DMS 273 (cell line): ENCODE measurements around the gene MRPL50.
"Not testable (repeated sequence)": the region's sequence is repeated elsewhere in the genome, so short reads cannot be mapped to it uniquely, and the experiment has no call there.

ENCODE experiments used
- DNase-seq: peaks from one replicate; lab custom pipeline; 2025; ENCODE audit not compliant: unreplicated experiment; lab: John Stamatoyannopoulos, UW

The MRPL50 gene

DNA sequence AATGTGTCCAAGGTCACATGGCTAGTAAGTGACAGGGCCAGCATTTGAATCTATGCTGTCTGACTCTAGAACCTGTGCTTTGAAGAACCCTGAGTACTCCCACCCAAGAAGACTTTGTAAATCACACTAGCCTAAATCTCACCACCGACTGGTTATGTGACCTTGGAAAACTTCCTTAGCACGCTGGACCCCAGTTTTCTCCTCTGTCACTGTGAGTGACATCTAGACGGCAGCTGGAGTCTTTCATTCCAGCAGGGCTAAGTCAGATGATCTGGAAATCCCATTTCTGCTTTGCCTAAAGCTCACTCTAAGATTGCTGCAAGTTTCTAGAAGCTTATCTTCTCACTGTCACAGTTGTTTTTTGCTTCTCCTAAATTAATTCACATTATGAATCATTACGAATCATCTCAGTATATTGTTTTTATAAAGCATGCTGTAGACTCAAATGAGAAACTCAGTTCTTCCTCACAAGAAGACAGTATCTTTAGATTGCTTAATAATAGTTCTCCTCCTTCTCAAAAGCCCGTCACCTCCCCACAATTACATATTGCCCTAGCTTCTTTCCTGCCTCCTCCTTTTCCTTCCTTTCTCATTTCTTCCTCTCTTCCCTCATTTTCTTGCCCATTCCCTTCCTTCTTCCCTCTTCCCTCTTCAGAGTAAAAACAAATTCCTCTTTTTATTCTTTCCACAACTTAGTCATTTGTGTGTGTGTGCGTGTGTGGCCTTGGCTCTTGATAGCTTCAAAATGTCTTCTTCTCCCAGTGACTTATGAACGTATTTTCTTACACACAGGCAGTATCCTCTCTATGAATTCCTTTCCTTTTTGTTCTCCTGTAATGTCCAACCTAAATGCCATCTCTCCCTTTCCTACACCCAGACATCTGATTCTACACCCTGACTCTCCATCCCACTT is 20.4 kb upstream of the MRPL50 start:
- no peak for DNase-seq

GRCh38 chr9:101417977-101418376 is 19.6 kb upstream of the MRPL50 start:
- no peak for DNase-seq

DNA sequence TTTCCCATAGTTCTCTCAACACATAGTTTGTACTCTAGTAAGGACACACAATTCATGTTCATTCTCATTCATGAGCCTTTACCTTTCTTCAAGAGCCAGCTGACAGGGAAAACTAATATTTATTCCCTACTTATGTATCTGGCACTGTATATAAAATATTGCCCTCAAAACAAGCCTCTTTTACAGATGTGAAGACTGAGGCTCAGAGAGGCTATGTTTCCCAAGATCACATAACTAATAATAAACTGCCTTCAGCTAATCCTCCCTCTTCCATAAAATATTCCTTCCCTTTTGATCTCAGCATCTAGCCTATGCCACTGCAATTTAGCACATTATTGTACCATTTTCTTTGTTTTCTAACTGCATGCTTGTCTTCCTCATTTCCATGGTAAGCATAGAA is 19.0 kb upstream of the MRPL50 start:
- DNase-seq = no peak

DNA sequence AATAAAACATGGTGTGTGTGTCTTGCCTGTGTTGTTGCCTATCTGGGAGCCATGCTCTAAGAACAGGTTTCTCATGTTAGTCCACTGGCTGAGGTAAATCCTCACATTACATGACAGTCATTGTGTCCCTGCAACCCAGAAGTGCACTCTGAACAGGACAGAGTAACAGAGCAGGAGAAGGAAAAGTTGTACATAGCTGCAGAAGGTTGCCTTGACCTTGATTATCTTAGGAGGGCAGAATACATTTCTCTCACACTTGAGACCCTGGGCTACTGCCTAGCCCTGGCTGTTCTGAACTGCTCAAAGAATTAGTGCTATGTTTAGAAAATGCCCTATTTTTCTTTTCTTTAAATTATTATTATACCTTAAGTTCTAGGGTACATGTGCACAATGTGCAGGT is 17.2 kb upstream of the MRPL50 start:
- DNase-seq = no peak

DNA sequence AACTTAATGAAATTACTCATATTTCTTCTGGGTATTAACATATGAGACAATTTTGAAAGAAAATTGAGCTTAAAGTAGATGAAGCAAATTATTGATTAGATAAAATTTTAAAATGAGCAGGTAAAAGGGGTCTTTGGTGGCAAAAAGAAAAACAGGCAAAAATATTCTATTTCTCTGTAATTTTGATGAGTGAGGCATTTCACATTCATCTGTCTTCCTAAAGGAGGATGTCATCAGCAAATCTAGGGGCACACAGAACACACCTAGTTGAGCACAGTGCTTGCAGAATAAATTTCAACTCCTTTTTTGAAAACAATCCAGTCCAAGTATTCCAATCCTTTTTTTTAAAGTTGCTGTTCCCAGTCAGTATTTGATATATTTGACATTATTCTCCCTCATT is 16.4 kb upstream of the MRPL50 start:
- no peak for DNase-seq

DNA sequence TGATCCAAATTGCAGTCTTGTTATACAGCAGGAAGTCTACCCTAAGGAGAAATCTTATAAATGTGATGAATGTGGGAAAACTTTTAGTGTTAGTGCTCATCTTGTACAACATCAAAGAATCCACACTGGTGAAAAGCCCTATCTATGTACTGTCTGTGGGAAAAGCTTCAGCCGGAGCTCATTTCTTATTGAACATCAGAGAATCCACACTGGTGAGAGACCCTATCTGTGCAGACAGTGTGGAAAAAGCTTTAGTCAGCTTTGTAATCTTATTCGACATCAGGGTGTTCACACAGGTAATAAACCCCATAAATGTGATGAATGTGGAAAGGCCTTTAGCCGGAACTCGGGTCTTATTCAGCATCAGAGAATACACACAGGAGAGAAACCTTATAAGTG is 10.7 kb upstream of the MRPL50 start:
- DNase-seq = peak; percentile 30

- DNase-seq = peak; percentile 26
Observed at GRCh38 chr9:101408374-101409078, 10.1 kb upstream of the MRPL50 start.

GRCh38 chr9:101403516-101404285 is 5.3 kb upstream of the MRPL50 start:
- DNase-seq = no peak

DNA sequence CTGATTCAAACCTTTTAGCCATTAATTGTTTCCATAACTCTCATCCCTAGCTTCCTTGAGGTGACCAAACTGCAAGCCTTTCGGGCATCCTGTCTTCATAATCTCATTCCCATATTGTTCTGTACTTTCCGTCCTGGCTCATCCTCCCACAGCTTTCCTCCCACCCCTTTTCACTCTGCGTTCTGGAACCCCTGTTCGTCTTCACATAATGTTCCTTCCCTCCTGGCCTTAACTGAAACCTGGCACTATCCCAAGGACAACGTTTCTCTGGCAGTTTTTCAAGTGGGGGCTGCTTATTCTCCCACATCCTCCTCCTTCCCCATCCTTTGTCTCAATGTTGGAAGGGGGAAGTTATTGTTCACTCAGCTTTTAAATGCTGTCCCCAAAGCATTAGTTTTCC is 1.7 kb upstream of the MRPL50 start:
- DNase-seq = peak; percentile 11

- peak; percentile 46 for DNase-seq
Observed at GRCh38 chr9:101399643-101399970, 1.2 kb upstream of the MRPL50 start.

- peak; percentile 48 for DNase-seq
Observed at GRCh38 chr9:101398930-101399642, 668 bp upstream of the MRPL50 start.

GRCh38 chr9:101397746-101398067 is 711 bp downstream of the MRPL50 start:
- DNase-seq = peak; percentile 66

GRCh38 chr9:101394687-101395086 is 3.7 kb downstream of the MRPL50 start:
- DNase-seq = no peak

DNA sequence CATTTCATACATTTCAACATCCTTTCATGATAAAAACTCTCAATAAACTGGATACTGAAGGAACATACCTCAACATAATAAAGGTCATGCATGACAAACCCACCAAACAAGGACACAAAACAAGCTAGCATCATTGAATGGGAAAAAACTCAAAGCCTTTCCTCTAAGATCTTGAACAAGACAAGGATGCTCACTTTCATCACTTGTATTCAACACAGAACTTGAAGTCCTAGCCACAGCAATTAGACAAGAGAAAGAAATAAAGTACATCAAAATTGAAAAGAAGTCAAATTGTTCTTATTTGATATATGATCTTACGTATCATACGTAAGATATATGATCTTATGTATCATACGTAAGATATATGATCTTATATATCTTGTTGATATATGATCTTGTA is 5.3 kb downstream of the MRPL50 start:
- DNase-seq = no peak

DNA sequence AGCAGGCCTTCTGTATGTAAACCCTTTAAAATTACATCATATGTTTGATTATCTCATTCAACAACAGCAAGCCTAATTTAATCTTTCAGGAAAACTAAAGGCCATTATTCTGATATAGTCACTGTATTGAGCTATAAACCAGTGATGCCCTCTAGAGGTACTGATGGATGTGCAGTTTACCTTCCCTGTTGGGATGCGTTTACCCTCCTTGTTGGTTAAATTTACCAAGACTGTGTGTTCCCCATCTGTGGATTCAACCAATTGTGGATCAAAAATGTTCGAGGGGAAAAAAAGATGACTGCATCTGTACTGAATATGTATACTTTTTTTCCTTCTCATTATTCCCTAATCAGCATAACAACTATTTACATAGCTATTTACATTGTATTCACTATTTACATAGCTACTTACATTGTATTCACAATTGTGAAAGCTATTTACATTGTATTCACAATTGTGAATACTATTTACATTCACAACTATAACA is 9.9 kb downstream of the MRPL50 start:
- DNase-seq = peak; percentile 40

- peak; percentile 72 for DNase-seq
Observed at GRCh38 chr9:101387871-101388506, 10.4 kb downstream of the MRPL50 start.

- DNase-seq = not testable (repeated sequence)
Observed at GRCh38 chr9:101384873-101385536, 13.4 kb downstream of the MRPL50 start, which contains the start of gene BAAT. Gene BAAT (minus strand): TSS chr9:101385006. CDS start chr9:101371404, 13,602 bp downstream.

DNA sequence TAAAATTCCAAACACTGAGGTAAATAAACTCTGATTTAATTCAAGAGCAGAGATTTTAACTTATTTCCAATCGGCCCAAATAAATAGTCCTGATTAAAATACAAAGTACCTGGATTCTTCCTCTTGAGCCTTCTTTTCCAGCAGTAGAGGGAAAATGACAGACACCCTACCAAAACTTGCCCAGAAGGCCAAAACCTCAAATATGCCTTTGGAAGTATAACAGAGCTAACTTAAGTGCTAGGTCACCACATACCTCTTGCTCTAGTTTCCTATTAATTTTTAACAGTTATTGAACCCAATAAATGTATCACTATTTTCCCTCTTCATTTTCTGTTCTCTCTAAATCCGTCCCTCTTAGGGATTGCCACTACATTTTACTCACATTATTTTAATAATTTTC is 15.1 kb downstream of the MRPL50 start:
- no peak for DNase-seq

- DNase-seq = no peak
Observed at GRCh38 chr9:101381833-101382342, 16.5 kb downstream of the MRPL50 start.

- no peak for DNase-seq
Observed at GRCh38 chr9:101381118-101381517, 17.3 kb downstream of the MRPL50 start.
